GM12873 (cell line): ENCODE results near the gene UBE2Z.

ENCODE experiments used
- TF ChIP-seq, protein P1 (sequence below): IDR thresholded peaks from 2 replicates; pipeline ENCODE4 v1.5.1; 2012; ENCODE audit warnings: low read depth, mild to moderate bottlenecking, moderate library complexity, low read length, control low read depth; ENCODE audit not compliant: insufficient read depth; ENCODE audit errors: missing control alignments

UBE2Z gene

DNA sequence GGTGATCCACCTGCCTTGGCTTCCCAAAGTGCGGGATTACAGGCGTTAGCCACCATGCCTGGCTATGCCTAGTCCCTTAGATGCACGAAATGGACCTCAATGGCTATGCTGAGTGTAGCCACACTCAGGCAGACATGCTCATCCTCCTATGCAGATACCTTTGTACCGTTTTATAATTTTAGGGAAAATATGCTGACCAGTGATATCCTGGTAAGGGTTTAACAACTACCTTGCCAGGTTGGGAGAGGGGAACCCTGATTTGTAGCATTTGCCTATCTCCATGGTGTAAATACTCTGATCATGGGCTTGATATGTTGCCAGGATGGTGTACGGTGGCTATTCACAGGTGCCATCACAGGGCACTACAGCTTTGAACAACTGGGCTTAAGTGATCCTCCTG is 43.4 kb downstream of the UBE2Z start:
- TF ChIP-seq, protein P1, sequence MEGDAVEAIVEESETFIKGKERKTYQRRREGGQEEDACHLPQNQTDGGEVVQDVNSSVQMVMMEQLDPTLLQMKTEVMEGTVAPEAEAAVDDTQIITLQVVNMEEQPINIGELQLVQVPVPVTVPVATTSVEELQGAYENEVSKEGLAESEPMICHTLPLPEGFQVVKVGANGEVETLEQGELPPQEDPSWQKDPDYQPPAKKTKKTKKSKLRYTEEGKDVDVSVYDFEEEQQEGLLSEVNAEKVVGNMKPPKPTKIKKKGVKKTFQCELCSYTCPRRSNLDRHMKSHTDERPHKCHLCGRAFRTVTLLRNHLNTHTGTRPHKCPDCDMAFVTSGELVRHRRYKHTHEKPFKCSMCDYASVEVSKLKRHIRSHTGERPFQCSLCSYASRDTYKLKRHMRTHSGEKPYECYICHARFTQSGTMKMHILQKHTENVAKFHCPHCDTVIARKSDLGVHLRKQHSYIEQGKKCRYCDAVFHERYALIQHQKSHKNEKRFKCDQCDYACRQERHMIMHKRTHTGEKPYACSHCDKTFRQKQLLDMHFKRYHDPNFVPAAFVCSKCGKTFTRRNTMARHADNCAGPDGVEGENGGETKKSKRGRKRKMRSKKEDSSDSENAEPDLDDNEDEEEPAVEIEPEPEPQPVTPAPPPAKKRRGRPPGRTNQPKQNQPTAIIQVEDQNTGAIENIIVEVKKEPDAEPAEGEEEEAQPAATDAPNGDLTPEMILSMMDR: no peak

DNA sequence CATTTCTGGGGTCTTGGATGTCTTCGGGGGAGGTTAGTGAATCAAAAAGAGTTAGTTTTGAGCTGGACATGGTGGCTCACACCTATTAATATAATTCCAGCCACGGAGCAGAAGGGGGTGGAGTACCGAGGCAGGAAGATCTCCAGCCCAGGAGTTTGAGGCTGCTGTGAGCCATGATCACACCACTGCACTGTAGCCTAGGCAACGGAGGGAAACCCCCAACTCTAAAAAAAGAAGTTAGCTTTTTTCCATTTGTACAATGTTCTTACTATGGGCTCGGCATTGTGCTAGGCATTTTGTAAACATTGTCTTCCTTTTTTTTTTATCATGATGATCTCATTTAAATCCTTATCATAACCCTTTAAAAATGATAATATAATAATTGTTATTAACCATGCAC is 44.7 kb downstream of the UBE2Z start:
- TF ChIP-seq, protein P1: no peak

DNA sequence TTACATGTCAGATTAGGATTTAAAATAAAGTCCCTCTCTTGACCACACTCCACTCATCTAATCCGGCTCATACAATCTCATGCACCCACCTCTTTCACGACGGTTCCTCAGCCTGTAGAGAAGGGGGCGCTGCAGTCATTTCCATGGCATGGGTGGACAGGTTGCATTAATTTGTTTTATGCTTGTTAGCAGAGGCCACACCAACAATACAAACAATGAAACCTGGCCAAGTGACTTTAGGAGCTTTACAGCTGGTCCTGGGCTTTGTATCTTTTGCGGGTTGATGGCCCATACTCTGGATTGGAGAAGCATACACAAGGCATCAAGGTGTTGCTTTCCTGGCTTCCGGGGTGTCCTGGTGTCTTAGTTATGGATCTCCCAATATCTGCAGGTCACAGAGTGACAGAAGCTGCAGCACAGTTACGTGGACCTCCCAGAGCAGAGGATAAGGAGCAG is 46.1 kb downstream of the UBE2Z start:
- TF ChIP-seq, protein P1: peak; percentile 50

DNA sequence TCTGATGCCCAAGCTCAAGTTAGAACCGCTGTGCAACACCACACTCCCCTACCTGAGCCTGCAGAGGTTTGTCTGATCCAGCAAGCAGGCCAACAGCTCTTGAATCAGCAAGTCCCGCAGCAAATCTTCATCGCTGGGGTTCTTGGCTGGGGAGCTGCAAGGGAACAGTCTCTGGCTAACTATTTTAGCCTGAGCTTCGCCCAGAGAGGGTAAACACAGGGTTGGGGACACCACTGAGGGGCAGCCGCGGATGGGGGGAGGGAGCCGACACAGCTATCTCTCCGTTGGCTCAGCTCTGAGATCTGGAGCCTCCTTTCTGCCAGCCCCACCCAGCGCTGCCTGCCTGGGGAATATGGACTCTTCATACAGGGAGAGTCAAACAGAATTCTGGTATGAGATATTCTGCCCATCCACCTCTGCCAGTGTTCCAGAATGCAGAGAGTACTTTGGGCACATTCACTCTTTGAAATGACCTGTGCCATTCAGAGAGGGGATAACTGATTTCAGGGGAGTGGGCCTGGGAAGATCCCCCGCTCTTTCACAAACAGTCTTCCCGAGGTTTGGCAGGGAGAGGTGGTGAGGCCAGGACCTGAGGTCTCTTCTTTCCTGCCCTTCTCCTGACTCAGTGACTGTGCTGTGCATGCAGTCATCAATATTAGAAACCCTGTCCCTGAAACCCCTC is 52.8 kb downstream of the UBE2Z start:
- TF ChIP-seq, protein P1: no peak

DNA sequence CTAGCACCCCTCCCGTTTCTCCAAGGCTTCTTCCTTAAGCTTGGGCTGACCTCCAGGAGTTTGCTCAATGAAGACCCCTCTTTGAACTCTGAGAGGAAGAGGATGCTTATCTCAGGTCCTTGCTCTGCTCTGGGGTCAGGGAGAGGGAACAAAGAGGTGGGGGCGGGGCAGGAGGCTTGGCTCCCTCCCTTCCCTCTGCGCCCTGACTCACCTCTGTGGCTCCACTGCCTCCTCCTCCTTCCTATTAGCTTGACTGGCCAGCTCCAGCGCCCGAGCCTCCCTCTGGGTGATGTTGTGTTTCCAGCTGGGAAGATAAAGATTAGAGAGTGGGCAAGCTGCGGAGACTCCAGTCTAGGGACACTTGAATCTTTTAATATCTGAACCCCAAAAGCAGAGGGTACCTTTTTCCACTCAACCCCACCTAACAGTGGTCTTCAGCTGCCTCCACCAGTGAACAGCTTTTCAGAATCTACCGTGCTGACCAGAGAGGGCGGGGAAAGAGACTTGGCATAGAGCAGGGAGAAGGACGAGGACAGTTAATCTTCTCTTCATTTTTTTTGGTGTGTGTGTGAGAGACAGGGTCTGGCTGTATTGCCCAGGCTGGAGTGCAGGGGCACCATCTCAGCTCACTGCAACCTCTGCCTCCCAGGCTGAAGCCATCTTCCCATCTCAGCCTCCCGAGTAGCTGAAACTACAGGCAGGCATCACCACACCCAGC is 53.5 kb downstream of the UBE2Z start:
- TF ChIP-seq, protein P1: no peak

DNA sequence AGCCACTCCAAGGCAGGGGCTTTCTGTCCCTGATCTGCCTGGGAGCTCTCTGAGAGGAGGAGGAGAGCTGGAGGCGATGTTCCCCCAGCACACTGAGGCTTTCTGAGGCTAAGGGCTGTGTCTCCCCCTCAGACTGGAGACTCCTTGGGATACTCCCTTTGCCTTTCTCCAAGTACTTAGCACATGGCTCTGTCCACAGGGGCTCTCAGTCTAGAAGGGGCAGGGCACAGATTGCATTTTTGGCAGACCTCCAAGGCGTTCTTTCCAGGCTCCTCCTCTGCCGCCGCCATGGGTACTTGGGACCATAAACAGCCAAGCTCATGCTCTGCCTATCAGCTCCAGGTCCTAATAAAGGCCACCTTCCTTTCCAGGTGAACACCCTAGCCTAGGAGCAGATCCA is 62.0 kb downstream of the UBE2Z start:
- TF ChIP-seq, protein P1: no peak

DNA sequence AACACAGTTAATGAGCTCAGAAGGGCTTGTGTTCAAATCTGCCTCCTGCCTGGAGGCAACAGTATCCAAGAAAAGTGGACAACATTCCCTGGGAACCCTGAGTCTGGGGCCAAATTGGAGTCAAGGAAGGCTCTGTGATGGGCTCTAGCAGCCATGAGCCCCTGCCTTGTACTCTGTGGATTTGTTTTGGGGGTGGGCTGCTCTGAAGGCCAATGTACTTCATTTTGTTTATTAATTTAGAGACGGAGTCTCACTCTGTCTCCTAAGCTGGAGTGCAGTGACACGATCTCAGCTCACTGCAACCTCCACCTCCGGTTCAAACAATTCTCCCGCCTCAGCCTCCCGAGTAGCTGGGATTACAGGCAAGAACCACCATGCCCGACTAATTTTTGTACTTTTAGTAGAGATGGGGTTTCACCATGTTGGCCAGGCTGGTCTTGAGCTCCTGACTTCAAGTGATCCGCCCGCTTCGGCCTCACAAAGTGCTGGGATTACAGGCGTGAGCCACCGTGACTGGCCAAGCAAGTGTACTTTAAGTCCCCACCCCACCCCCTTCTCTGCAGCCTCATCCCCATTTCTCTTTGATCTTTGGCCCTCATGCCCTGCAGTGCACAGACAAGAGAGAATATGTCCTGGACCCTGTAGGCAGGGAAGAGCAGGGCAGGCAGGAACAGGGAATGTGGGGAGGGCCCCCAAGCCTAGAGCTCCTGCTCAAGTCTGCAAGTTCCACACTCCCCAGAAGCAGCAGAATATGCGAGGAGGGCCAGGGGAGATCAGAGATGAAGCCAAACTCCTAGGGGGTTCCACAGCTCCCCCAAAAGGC is 62.9 kb downstream of the UBE2Z start:
- TF ChIP-seq, protein P1: no peak
